Caco-2 (cell line): ENCODE results near the gene BCL7A. TPM values are rescaled to one million over a fixed set of nuclear protein-coding genes. Genes with fewer than 3 reads are reported as not detected.

ENCODE experiments used
- BruUV-seq: library from RNA; stranded (reverse); fragments of 400-500 nt; replicated peaks from 2 replicates; lab custom pipeline; 2021; lab: Mats Ljungman, UMichigan
- CTCF ChIA-PET: fragments of 300-600 bp; sonication (Branson Sonifier 250); formaldehyde crosslinking; loops from one replicate; lab custom pipeline; 2022; ENCODE audit warnings: antibody characterized with exemption; lab: Charles Lee
- POLR2A ChIA-PET: fragments of 300-600 bp; sonication (Branson Sonifier 250); formaldehyde crosslinking; loops from one replicate; lab custom pipeline; 2022; ENCODE audit warnings: antibody characterized with exemption; lab: Charles Lee
- DNase-seq, 2 experiments: peaks; one replicate each; pipeline versions ENCODE4 v3.0.0 to v3.0.0-alpha.2; 2020 to 2022
- H3K27me3 ChIP-seq: replicated peaks from 2 replicates; pipeline ENCODE4 v1.6.0; 2011; ENCODE audit warnings: low read length; ENCODE audit not compliant: control insufficient read depth, insufficient read depth
- H3K36me3 ChIP-seq: 2 replicates; pipeline ENCODE4 v1.5.1; 2011; ENCODE audit warnings: low read length; ENCODE audit not compliant: control insufficient read depth, insufficient read depth
- H3K4me1 ChIP-seq: fragments of 250-450 bp; sonication (Bioruptor Pico); 2 replicates; pipeline ENCODE4 v1.5.1; 2020; ENCODE audit warnings: mild to moderate bottlenecking
- H3K4me3 ChIP-seq: 2 replicates; pipeline ENCODE4 v1.5.1; 2011; ENCODE audit warnings: low read depth, mild to moderate bottlenecking, control low read depth, low read length
- H3K9me3 ChIP-seq: fragments of 250-450 bp; sonication (Bioruptor Pico); 2 replicates; pipeline ENCODE4 v1.5.1; 2020; ENCODE audit warnings: mild to moderate bottlenecking, moderate library complexity
- H3K27ac Mint-ChIP-seq: one replicate; pipeline ENCODE4 v1.8.0; 2022; ENCODE audit warnings: mixed read lengths; ENCODE audit not compliant: unreplicated experiment
- H3K27me3 Mint-ChIP-seq: one replicate; pipeline ENCODE4 v1.8.0; 2022; ENCODE audit warnings: mixed read lengths; ENCODE audit not compliant: insufficient read depth, unreplicated experiment
- H3K36me3 Mint-ChIP-seq: one replicate; pipeline ENCODE4 v1.8.0; 2022; ENCODE audit warnings: mild to moderate bottlenecking, mixed read lengths; ENCODE audit not compliant: insufficient read depth, unreplicated experiment
- H3K4me1 Mint-ChIP-seq: one replicate; pipeline ENCODE4 v1.8.0; 2022; ENCODE audit warnings: low read depth, mixed read lengths; ENCODE audit not compliant: unreplicated experiment
- H3K4me3 Mint-ChIP-seq: one replicate; pipeline ENCODE4 v1.8.0; 2022; ENCODE audit warnings: mild to moderate bottlenecking, moderate library complexity, mixed read lengths; ENCODE audit not compliant: unreplicated experiment
- H3K9me3 Mint-ChIP-seq: one replicate; pipeline ENCODE4 v1.8.0; 2022; ENCODE audit warnings: mixed read lengths; ENCODE audit not compliant: unreplicated experiment
- CTCF ChIP-seq, 2 experiments: fragments of 200-600 bp in 1 of 2; IDR thresholded peaks; 1 replicate in 1 of 2; 2 replicates in 1 of 2; pipeline versions ENCODE4 v1.5.1 to v1.8.0; 2011 to 2022; ENCODE audit warnings: antibody characterized with exemption in 1 of 2, control low read depth in 1 of 2, inconsistent platforms in 1 of 2, low read depth in 1 of 2, low read length in 1 of 2, mild to moderate bottlenecking in 1 of 2, moderate library complexity in 1 of 2; ENCODE audit not compliant: insufficient read depth in 1 of 2, severe bottlenecking in 1 of 2, unreplicated experiment in 1 of 2
- intact Hi-C: fragments of 100-400 bp; cut with micrococcal nuclease; formaldehyde crosslinking; loops from one replicate; pipeline ENCODE4 v1.10.0; 2022; ENCODE audit not compliant: unreplicated experiment
- total RNA-seq: library from RNA; stranded (reverse); gene quantifications from 2 replicates; pipeline ENCODE4 v1.2.3, GENCODE V29; 2022

The BCL7A gene
- total RNA-seq, 1 experiment from 2014 or later, result 15.5 TPM

DNA sequence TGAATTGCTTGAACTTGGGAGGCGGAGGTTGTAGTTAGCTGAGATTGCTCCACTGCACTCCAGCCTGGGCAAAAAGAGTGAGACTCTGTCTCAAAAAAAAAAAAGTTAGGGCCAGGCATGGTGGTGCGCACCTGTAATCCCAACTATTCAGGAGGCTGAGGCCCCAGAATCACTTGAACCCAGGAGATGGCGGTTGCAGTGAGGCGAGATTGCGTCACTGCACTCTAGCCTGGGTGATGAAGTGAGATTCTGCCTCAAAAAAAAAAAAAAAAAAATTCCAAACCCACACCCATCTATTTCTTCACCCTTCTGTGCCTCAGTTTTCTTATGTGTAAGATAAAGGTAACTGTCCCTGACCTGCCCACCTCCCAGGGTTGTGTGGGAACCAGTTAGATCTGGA, 45.9 kb downstream of the BCL7A start:
- intact Hi-C loops, result no loop called here
- CTCF ChIA-PET, result no interaction called here

DNA sequence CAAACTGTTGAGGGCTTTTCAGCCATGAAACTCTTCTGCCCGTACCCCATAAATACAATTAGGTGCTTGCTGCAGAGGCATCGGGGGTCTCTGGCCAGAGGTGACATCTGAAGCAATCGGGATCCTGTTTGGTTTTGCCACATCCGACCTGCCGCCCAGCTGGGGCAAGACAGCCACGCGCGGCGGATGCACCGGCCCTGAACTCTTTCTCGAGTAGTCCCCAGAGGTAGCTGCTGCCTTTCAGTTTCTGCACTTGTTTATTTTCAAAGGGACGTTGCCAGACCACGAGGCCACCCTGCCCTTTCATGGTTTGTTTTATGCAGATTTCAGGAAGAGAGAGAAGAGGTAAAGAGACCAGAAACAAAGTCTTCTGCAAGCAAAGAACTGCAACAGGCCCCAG, 46.3 kb downstream of the BCL7A start:
- Mint-ChIP-seq H3K4me3 (no peak overlapping the region), H3K27ac (no peak overlapping the region), H3K36me3 (peaks cover 35% of the 10 kb centered on the region), H3K27me3 (no peaks in the 10 kb centered on the region), H3K9me3 (no peaks in the 10 kb centered on the region), H3K4me1 (peaks cover 17% of the 10 kb centered on the region)
- BruUV-seq, result no TSS peak
- intact Hi-C loops, result no loop called here
- no peak for DNase-seq
- Histone ChIP-seq H3K4me3 (no peak overlapping the region), H3K4me1 (peaks cover 18% of the 10 kb centered on the region), H3K36me3 (no peaks in the 10 kb centered on the region; the same call in 1 of the 2 replicates), H3K9me3 (no peaks in the 10 kb centered on the region), H3K27me3 (no peaks in the 10 kb centered on the region)
- ChIA-PET POLR2A (interaction anchor here (0.5 kb wide), 1 partner anchor 408 kb away, joined by 4 read pairs; no protein-coding TSS in a partner anchor), CTCF (no interaction called here)
- no peak for TF ChIP-seq CTCF (IDR thresholded peaks at IDR 0.05; ENCODE audit: insufficient read depth in 1 of 2, low read depth in 1 of 2, low read length in 1 of 2, severe bottlenecking in 1 of 2, unreplicated experiment in 1 of 2)

More for the DNA sequence above, 45.9 kb downstream of the BCL7A start:
- POLR2A ChIA-PET, result interaction anchor here (0.5 kb wide), 1 partner anchor 407 kb away, joined by 4 read pairs; no protein-coding TSS in a partner anchor
- no peaks in the 10 kb centered on the region for H3K9me3 ChIP-seq
- peaks cover 38% of the 10 kb centered on the region for H3K36me3 Mint-ChIP-seq
- no peak overlapping the region for H3K4me3 Mint-ChIP-seq
- no peak overlapping the region for H3K4me3 ChIP-seq
- no TSS peak for BruUV-seq
- H3K36me3 ChIP-seq, result no peaks in the 10 kb centered on the region; the same call in 1 of the 2 replicates
- no peak for TF ChIP-seq CTCF (IDR thresholded peaks at IDR 0.05; ENCODE audit: insufficient read depth in 1 of 2, low read depth in 1 of 2, low read length in 1 of 2, severe bottlenecking in 1 of 2, unreplicated experiment in 1 of 2)
- H3K4me1 Mint-ChIP-seq, result peaks cover 19% of the 10 kb centered on the region
- H3K27me3 ChIP-seq, result no peaks in the 10 kb centered on the region
- H3K4me1 ChIP-seq, result peaks cover 22% of the 10 kb centered on the region
- no peaks in the 10 kb centered on the region for H3K27me3 Mint-ChIP-seq
- no peaks in the 10 kb centered on the region for H3K9me3 Mint-ChIP-seq
- no peak overlapping the region for H3K27ac Mint-ChIP-seq
- no peak for DNase-seq

- ChIA-PET CTCF (no interaction called here), POLR2A (interaction anchor here (0.6 kb wide), 1 partner anchor 16 kb away, joined by 3 read pairs; no protein-coding TSS in a partner anchor)
- Mint-ChIP-seq H3K9me3 (no peaks in the 10 kb centered on the region), H3K27me3 (no peaks in the 10 kb centered on the region), H3K36me3 (peaks cover 9% of the 10 kb centered on the region), H3K27ac (no peak overlapping the region), H3K4me1 (no peaks in the 10 kb centered on the region), H3K4me3 (no peak overlapping the region)
- Histone ChIP-seq H3K4me3 (no peak overlapping the region), H3K27me3 (no peaks in the 10 kb centered on the region), H3K4me1 (peaks cover 4% of the 10 kb centered on the region; the same call in 1 of the 2 replicates), H3K9me3 (no peaks in the 10 kb centered on the region), H3K36me3 (no peaks in the 10 kb centered on the region; the same call in 1 of the 2 replicates)
- intact Hi-C loops, result no loop called here
- no peak for TF ChIP-seq CTCF (IDR thresholded peaks at IDR 0.05; ENCODE audit: insufficient read depth in 1 of 2, low read depth in 1 of 2, low read length in 1 of 2, severe bottlenecking in 1 of 2, unreplicated experiment in 1 of 2)
- DNase-seq, result no peak
- no TSS peak for BruUV-seq
Observed at GRCh38 chr12:122072031-122072970, 50.6 kb downstream of the BCL7A start.
